WERI-Rb-1 (cell line): ENCODE data around the gene ADAMTS2.

Experiments used
- DNase-seq: peaks from one replicate; pipeline ENCODE4 v3.0.0-alpha.2; 2020
- H3K27ac ChIP-seq: fragments of 250-450 bp; sonication (Bioruptor Pico); 2 replicates; pipeline ENCODE4 v1.5.1; 2020; ENCODE audit warnings: mild to moderate bottlenecking, moderate library complexity
- H3K27me3 ChIP-seq: fragments of 250-450 bp; sonication (Bioruptor Pico); 2 replicates; pipeline ENCODE4 v1.5.1; 2021; ENCODE audit warnings: mild to moderate bottlenecking, low read depth, moderate library complexity; ENCODE audit not compliant: insufficient read depth, severe bottlenecking
- H3K36me3 ChIP-seq: fragments of 250-450 bp; sonication (Bioruptor Pico); 2 replicates; pipeline ENCODE4 v1.5.1; 2020; ENCODE audit warnings: mild to moderate bottlenecking, moderate library complexity
- H3K4me3 ChIP-seq: 2 replicates; pipeline ENCODE4 v1.5.1; 2011; ENCODE audit warnings: low read depth, mild to moderate bottlenecking, control low read depth, low read length
- H3K9me3 ChIP-seq: fragments of 250-450 bp; sonication (Bioruptor Pico); 2 replicates; pipeline ENCODE4 v1.5.1; 2021; ENCODE audit warnings: mild to moderate bottlenecking, moderate library complexity; ENCODE audit not compliant: severe bottlenecking
- CTCF ChIP-seq: IDR thresholded peaks from 2 replicates; pipeline ENCODE4 v1.5.1; 2011; ENCODE audit warnings: low read depth, mild to moderate bottlenecking, control low read depth, inconsistent platforms, low read length

Gene ADAMTS2

GRCh38 chr5:179253730-179254129 lies 91.5 kb downstream of the ADAMTS2 start:
- no peak for TF ChIP-seq CTCF
- no peak for DNase-seq
- no peak overlapping the region for H3K27ac ChIP-seq
- no peaks in the 10 kb centered on the region for H3K9me3 ChIP-seq
- no peak overlapping the region for H3K4me3 ChIP-seq
- no peaks in the 10 kb centered on the region for H3K36me3 ChIP-seq
- no peaks in the 10 kb centered on the region for H3K27me3 ChIP-seq

- Histone ChIP-seq H3K27ac (no peak overlapping the region), H3K36me3 (no peaks in the 10 kb centered on the region), H3K9me3 (no peaks in the 10 kb centered on the region), H3K27me3 (no peaks in the 10 kb centered on the region), H3K4me3 (no peak overlapping the region)
- no peak for TF ChIP-seq CTCF
- no peak for DNase-seq
Observed at GRCh38 chr5:179251276-179251969, 93.8 kb downstream of the ADAMTS2 start.

GRCh38 chr5:179250561-179251225 lies 94.6 kb downstream of the ADAMTS2 start:
- Histone ChIP-seq H3K9me3 (no peaks in the 10 kb centered on the region), H3K27ac (no peak overlapping the region), H3K36me3 (no peaks in the 10 kb centered on the region), H3K4me3 (no peak overlapping the region), H3K27me3 (no peaks in the 10 kb centered on the region)
- DNase-seq: no peak
- TF ChIP-seq CTCF: no peak

GRCh38 chr5:179246227-179246626 lies 99.0 kb downstream of the ADAMTS2 start:
- H3K27ac ChIP-seq: no peak overlapping the region
- DNase-seq: no peak
- no peak overlapping the region for H3K4me3 ChIP-seq
- no peaks in the 10 kb centered on the region for H3K27me3 ChIP-seq
- TF ChIP-seq CTCF: no peak
- no peaks in the 10 kb centered on the region for H3K9me3 ChIP-seq
- no peaks in the 10 kb centered on the region for H3K36me3 ChIP-seq

- no peak overlapping the region for H3K4me3 ChIP-seq
- H3K36me3 ChIP-seq: no peaks in the 10 kb centered on the region
- no peaks in the 10 kb centered on the region for H3K9me3 ChIP-seq
- no peak for TF ChIP-seq CTCF
- no peak overlapping the region for H3K27ac ChIP-seq
- H3K27me3 ChIP-seq: no peaks in the 10 kb centered on the region
- no peak for DNase-seq
Observed at GRCh38 chr5:179245031-179245430, 100.2 kb downstream of the ADAMTS2 start.
